ENCODE data around the gene OPCML.
"Not testable (repeated sequence)": the region's sequence is repeated elsewhere in the genome, so short reads cannot be mapped to it uniquely, and the experiment has no call there.

Gene OPCML

GRCh38 chr11:132422722-132423121 is 1109.6 kb downstream of the OPCML start:
- H3K4me3 Mint-ChIP-seq, result no peak overlapping the region
- H3K4me1 Mint-ChIP-seq (ENCODE audit: low read depth), result no peaks in the 10 kb centered on the region
- H3K27me3 Mint-ChIP-seq, result no peaks in the 10 kb centered on the region
- no peaks in the 10 kb centered on the region for H3K9me3 Mint-ChIP-seq
- H3K27ac Mint-ChIP-seq, result no peak overlapping the region
- H3K36me3 Mint-ChIP-seq (ENCODE audit: low read depth), result no peaks in the 10 kb centered on the region
- intact Hi-C loops (cut with micrococcal nuclease), result no loop called here

GRCh38 chr11:132421555-132421954 is 1110.7 kb downstream of the OPCML start:
- Mint-ChIP-seq H3K9me3 (no peaks in the 10 kb centered on the region), H3K36me3 (ENCODE audit: low read depth) (no peaks in the 10 kb centered on the region), H3K4me1 (ENCODE audit: low read depth) (no peaks in the 10 kb centered on the region), H3K27ac (no peak overlapping the region), H3K27me3 (no peaks in the 10 kb centered on the region), H3K4me3 (no peak overlapping the region)
- intact Hi-C loops (cut with micrococcal nuclease), result no loop called here

- H3K4me1 Mint-ChIP-seq (ENCODE audit: low read depth), result no peaks in the 10 kb centered on the region
- no peaks in the 10 kb centered on the region for H3K27me3 Mint-ChIP-seq
- no peaks in the 10 kb centered on the region for H3K9me3 Mint-ChIP-seq
- intact Hi-C loops (cut with micrococcal nuclease), result no loop called here
- no peak overlapping the region for H3K27ac Mint-ChIP-seq
- no peaks in the 10 kb centered on the region for H3K36me3 Mint-ChIP-seq (ENCODE audit: low read depth)
- no peak overlapping the region for H3K4me3 Mint-ChIP-seq
Measured at GRCh38 chr11:132414451-132414850, 1117.8 kb downstream of the OPCML start.

GRCh38 chr11:132410383-132410782 is 1121.9 kb downstream of the OPCML start:
- Mint-ChIP-seq H3K9me3 (no peaks in the 10 kb centered on the region), H3K27ac (no peak overlapping the region), H3K4me3 (no peak overlapping the region), H3K36me3 (ENCODE audit: low read depth) (no peaks in the 10 kb centered on the region), H3K4me1 (ENCODE audit: low read depth) (no peaks in the 10 kb centered on the region), H3K27me3 (no peaks in the 10 kb centered on the region)
- intact Hi-C loops (cut with micrococcal nuclease), result no loop called here

GRCh38 chr11:132409573-132410355 is 1122.5 kb downstream of the OPCML start:
- intact Hi-C loops (cut with micrococcal nuclease), result no loop called here
- Mint-ChIP-seq H3K36me3 (ENCODE audit: low read depth) (no peaks in the 10 kb centered on the region), H3K27ac (no peak overlapping the region), H3K4me1 (ENCODE audit: low read depth) (no peaks in the 10 kb centered on the region), H3K9me3 (no peaks in the 10 kb centered on the region), H3K4me3 (no peak overlapping the region), H3K27me3 (no peaks in the 10 kb centered on the region)

GRCh38 chr11:132408877-132409276 is 1123.4 kb downstream of the OPCML start:
- Mint-ChIP-seq H3K4me3 (no peak overlapping the region), H3K27ac (no peak overlapping the region), H3K4me1 (ENCODE audit: low read depth) (no peaks in the 10 kb centered on the region), H3K36me3 (ENCODE audit: low read depth) (no peaks in the 10 kb centered on the region), H3K27me3 (no peaks in the 10 kb centered on the region), H3K9me3 (no peaks in the 10 kb centered on the region)
- intact Hi-C loops (cut with micrococcal nuclease), result no loop called here

- no peaks in the 10 kb centered on the region for H3K27me3 Mint-ChIP-seq
- intact Hi-C loops (cut with micrococcal nuclease), result no loop called here
- H3K4me3 Mint-ChIP-seq, result no peak overlapping the region
- no peaks in the 10 kb centered on the region for H3K36me3 Mint-ChIP-seq (ENCODE audit: low read depth)
- H3K4me1 Mint-ChIP-seq (ENCODE audit: low read depth), result no peaks in the 10 kb centered on the region
- H3K27ac Mint-ChIP-seq, result no peak overlapping the region
- H3K9me3 Mint-ChIP-seq, result no peaks in the 10 kb centered on the region
Measured at GRCh38 chr11:132405728-132406127, 1126.6 kb downstream of the OPCML start.

GRCh38 chr11:132402071-132402684 is 1130.1 kb downstream of the OPCML start:
- Mint-ChIP-seq H3K9me3 (no peaks in the 10 kb centered on the region), H3K27me3 (no peaks in the 10 kb centered on the region), H3K4me3 (no peak overlapping the region), H3K4me1 (ENCODE audit: low read depth) (no peaks in the 10 kb centered on the region), H3K36me3 (ENCODE audit: low read depth) (no peaks in the 10 kb centered on the region), H3K27ac (no peak overlapping the region)
- intact Hi-C loops (cut with micrococcal nuclease), result no loop called here

GRCh38 chr11:132396318-132396717 is 1136.0 kb downstream of the OPCML start:
- no peak overlapping the region for H3K4me3 Mint-ChIP-seq
- no peaks in the 10 kb centered on the region for H3K27me3 Mint-ChIP-seq
- intact Hi-C loops (cut with micrococcal nuclease), result no loop called here
- peaks cover 4% of the 10 kb centered on the region for H3K9me3 Mint-ChIP-seq
- H3K4me1 Mint-ChIP-seq (ENCODE audit: low read depth), result no peaks in the 10 kb centered on the region
- no peak overlapping the region for H3K27ac Mint-ChIP-seq
- no peaks in the 10 kb centered on the region for H3K36me3 Mint-ChIP-seq (ENCODE audit: low read depth)

- no peaks in the 10 kb centered on the region for H3K36me3 Mint-ChIP-seq (ENCODE audit: low read depth)
- no peak overlapping the region for H3K27ac Mint-ChIP-seq
- H3K4me1 Mint-ChIP-seq (ENCODE audit: low read depth), result no peaks in the 10 kb centered on the region
Measured at GRCh38 chr11:132395434-132395833, 1136.9 kb downstream of the OPCML start.

GRCh38 chr11:132379540-132379939 is 1152.8 kb downstream of the OPCML start:
- Mint-ChIP-seq H3K4me1 (ENCODE audit: low read depth) (no peaks in the 10 kb centered on the region), H3K9me3 (peaks cover 54% of the 10 kb centered on the region), H3K36me3 (ENCODE audit: low read depth) (no peaks in the 10 kb centered on the region), H3K27ac (no peak overlapping the region), H3K27me3 (no peaks in the 10 kb centered on the region), H3K4me3 (no peak overlapping the region)
- intact Hi-C loops (cut with micrococcal nuclease), result no loop called here

More at GRCh38 chr11:132395434-132395833, 1136.9 kb downstream of the OPCML start:
- Mint-ChIP-seq H3K9me3 (peaks cover 8% of the 10 kb centered on the region), H3K4me3 (no peak overlapping the region), H3K27me3 (no peaks in the 10 kb centered on the region)
- intact Hi-C loops (cut with micrococcal nuclease), result no loop called here

- H3K4me3 Mint-ChIP-seq, result no peak overlapping the region
- H3K4me1 Mint-ChIP-seq (ENCODE audit: low read depth), result no peaks in the 10 kb centered on the region
- no peaks in the 10 kb centered on the region for H3K27me3 Mint-ChIP-seq
- no peaks in the 10 kb centered on the region for H3K36me3 Mint-ChIP-seq (ENCODE audit: low read depth)
- intact Hi-C loops (cut with micrococcal nuclease), result no loop called here
- no peak overlapping the region for H3K27ac Mint-ChIP-seq
- H3K9me3 Mint-ChIP-seq, result peaks cover 17% of the 10 kb centered on the region
Measured at GRCh38 chr11:132373405-132374143, 1158.7 kb downstream of the OPCML start.

- peaks cover 17% of the 10 kb centered on the region for H3K9me3 Mint-ChIP-seq
- H3K4me3 Mint-ChIP-seq; H3K4me1 Mint-ChIP-seq (ENCODE audit: low read depth); H3K36me3 Mint-ChIP-seq (ENCODE audit: low read depth); H3K27me3 Mint-ChIP-seq; intact Hi-C loops (cut with micrococcal nuclease); H3K27ac Mint-ChIP-seq: not testable (repeated sequence)
Measured at GRCh38 chr11:132370114-132370513, 1162.2 kb downstream of the OPCML start.

GRCh38 chr11:132367293-132367692 is 1165.0 kb downstream of the OPCML start:
- Mint-ChIP-seq H3K36me3 (ENCODE audit: low read depth) (no peaks in the 10 kb centered on the region), H3K4me3 (no peak overlapping the region), H3K27ac (no peak overlapping the region), H3K27me3 (no peaks in the 10 kb centered on the region), H3K9me3 (peaks cover 19% of the 10 kb centered on the region), H3K4me1 (ENCODE audit: low read depth) (no peaks in the 10 kb centered on the region)
- intact Hi-C loops (cut with micrococcal nuclease), result loop anchor here (10.0 kb wide), 1 partner anchor 82 kb away; no protein-coding TSS in a partner anchor

All from dendritic cell treated with granulocyte-macrophage colony-stimulating factor and Interleukin-4, amounts not matched to agents 40 ng/mL and 50 ng/mL, for 4 days (primary cell).